HG03025 (cell line): ENCODE measurements around the gene SSMEM1.
"Not testable (repeated sequence)": the region's sequence is repeated elsewhere in the genome, so short reads cannot be mapped to it uniquely, and the experiment has no call there.

Source experiments
- ATAC-seq: cut with Tn5 transposase; IDR thresholded peaks from one replicate; pipeline ENCODE4 v1.9.1; 2021; ENCODE audit warnings: mild to moderate bottlenecking, moderate library complexity; ENCODE audit not compliant: unreplicated experiment, low FRiP score

SSMEM1 gene

DNA sequence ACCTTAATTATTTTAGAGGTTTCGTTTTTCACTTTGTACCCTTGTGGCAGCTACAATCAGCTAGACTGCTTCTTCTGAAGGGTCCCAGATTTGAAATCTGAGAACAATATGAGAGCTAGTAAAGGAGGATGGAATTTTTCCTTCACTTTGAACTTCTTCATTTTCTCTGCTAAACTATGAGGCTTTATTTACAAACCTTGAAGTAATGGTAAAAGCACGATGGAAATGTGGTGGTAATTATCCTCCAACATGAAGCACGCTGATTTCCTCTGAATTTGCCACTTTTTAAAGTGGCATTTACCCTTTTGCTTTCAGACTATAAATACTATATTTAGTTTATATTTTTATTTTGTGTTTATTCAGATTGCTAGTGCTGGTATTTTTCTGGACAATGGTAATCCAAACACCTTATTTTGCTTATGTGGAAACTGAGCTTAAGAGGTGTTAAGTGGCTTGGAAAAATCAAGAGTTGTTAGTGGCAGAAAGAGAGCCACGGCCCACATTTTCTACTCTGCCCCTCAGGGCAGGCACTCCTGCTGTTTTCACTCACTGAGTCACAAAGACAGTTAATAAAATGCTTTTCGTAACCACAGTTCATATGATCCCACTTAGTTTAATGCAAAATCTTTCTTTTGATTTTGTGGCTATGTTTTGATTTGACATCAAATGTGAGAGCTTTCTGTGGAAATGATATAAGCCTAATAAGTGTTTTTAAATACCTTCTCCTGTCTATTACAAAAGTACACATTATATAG is 2.7 kb downstream of the SSMEM1 start:
- no peak for ATAC-seq

DNA sequence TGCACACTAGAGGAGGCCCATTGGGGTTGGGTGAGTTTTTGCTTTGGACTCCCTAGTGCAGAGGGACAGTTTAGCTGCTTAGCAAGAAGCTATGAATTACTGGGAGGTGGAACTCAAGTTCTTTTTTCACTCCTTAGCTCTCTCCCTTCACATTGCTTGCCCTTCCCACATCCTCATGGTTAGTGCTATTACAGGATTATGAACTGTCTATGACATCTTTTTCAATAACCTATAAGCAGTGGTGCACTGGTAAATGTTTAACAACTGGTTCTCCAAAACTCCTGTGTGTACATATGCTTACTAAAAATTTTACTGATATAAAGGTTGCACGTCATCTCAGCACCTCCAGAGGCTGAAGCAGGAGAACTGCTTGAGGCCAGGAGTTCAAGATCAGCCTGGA is 6.2 kb downstream of the SSMEM1 start:
- ATAC-seq = no peak

DNA sequence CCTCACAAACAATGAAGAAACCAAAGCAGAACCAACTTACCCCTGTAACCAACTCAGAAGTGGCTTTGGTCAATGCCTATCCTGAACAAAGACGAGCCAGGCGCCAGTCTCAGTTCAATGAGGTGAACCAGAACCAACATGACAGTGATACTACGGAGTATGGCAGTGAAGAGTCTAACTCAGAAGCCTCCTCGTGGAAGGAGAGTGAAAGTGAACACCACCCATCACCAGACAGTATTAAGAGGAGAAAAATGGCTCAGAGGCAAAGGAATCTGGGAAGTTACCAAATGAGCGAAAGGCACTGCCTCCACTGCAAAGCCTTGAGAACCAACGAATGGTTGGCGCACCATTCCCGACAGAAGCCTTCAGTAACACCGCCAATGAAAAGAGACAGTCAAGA is 8.4 kb downstream of the SSMEM1 start:
- ATAC-seq = no peak

DNA sequence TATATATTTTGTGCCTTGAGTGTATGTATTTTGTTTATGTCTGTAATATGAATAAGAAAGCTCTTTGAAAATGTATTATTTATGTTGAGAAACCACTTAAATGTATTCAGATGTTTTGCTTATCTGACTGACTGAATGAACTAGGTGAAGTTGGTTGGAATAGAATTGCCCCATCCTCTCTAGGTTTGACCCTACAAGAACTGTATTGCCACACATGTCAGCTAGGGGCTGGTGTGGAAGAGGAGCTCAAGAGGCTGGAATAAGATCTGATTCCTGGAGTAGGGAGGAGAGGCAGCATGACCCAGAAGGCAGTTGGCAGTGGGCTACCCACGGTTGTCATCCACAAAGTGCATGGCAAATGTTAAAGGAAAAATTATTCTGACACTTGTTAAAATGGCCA is 9.1 kb downstream of the SSMEM1 start:
- ATAC-seq = no peak

DNA sequence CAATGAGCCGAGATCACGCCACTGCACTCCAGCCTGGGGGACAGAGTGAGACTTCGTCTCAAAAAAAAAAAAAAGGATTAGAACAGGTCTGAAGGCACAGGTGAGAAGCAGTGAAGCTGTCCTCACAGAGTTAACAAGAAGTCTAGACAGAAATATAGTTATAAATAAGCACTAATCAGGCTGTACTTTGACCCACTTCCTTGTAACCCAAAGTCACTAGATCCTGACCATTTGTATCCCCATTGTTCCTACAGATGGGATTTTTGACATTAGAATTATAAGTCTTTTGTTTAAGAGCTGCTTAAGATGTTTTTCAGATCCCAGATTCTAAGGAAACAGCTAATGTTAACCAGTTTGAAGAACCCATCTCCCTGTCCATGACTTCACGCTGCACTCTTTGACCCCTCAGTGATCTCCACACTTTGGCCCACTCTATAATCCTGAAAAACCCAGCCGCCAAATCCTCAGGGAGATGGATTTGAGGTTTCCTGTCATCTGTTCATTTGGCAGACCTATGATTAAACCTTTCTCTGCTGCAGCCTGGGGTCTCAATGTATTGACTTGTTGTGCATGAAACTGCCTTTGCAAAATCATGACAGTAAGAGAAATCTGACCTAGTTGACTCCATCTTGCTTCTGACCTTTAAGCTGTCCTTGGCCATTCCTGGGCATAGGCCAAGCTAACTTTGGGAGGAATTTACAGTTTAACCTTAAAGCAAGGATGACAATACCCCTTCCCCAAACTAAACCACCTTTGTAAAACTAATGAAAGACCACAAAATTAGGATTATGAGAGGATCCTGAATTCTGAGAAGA is 11.4 kb downstream of the SSMEM1 start:
- no peak for ATAC-seq

DNA sequence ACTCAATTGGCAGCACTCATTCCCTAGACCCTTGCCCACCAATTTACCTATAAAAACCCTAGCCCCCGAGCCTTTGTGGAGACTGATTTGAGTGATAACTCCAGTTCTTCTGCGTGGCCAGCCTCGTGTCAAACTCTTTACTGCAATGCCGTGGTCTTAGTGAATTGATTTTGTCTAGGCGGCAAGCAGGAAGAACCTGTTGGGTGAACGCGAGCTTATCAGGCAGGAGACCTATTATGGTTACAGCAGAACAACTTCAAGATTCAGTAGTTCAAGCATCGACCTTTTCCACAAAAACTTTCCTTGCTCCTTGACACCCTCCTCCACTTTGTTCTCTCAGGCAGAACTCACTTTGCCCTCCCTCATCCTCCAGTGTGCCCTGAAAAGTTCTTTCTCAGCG is 12.2 kb downstream of the SSMEM1 start:
- no peak for ATAC-seq

DNA sequence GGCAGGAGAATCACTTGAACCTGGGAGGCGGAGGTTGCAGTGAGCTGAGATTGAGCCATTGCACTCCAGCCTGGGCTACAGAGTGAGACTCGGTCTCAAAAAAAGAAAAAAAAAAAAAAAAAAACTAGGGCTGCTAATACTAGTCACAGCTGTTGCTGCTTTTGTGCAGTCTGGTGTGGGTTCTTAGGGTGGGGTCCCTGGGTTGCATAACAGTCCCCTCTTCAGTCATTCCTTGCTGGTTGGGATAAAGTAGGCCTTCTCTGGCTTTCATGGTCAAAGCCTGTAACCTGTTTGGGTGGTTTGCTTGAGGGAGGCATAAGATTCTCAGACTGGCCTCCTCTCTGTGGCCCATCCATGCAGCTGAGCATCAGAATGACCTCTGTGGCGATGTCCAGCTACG is 14.1 kb downstream of the SSMEM1 start:
- no peak for ATAC-seq

DNA sequence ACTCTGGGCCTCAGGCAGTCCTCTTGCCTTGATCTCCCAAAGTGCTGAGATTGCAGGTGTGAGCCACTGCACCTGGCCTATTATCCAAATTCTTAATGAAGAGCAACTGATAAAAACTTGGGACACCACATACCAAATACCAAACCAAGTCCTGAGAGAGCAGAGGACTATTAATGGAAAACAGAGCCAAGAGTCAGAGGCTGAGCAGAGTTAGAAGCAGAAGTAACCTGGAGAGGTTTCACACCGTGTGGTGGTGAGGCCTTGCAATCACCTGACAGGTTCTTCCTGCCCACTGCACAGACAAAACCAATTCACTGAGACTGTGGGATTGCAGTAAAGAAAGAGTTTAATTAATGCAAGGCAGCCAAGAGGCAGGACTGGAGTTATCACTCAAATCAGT is 16.0 kb downstream of the SSMEM1 start:
- ATAC-seq = no peak

DNA sequence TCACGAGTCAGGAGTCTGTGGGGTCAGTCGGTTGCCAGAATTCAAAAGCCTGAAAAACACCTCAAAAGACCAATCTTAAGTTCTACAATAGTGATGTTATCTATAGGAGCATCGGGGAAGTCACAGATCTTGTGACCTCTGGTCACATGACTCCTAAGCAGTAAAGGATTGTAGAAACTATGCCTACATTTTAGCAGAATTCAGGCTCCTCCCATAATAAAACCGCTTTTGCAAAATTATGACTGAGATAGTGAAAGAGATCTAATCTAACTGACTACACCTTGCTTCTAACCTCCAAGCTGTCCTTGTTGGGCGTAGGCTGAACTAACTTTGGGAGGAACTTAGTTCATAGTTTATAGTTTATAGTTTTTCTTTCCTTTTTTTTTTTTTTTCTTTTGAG is 16.6 kb downstream of the SSMEM1 start:
- no peak for ATAC-seq

DNA sequence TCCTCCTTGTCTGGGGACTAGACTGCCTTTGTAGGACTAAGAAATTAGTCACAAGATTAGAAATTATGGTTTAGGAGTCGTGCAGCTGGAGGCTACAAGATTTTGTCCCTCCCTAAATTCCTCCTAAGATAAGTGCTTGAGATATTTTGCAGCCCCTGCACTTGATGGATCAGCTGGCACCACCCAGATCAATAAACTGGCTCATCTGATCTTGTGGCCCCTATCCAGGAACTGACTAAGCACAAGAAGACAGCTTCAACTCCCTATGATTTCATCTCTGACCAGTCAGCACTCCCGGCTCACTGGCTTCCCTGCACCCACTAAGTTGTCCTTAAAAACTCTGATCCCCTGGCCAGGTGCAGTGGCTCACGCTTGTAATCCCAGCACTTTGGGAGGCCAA is 17.3 kb downstream of the SSMEM1 start:
- ATAC-seq = not testable (repeated sequence)

DNA sequence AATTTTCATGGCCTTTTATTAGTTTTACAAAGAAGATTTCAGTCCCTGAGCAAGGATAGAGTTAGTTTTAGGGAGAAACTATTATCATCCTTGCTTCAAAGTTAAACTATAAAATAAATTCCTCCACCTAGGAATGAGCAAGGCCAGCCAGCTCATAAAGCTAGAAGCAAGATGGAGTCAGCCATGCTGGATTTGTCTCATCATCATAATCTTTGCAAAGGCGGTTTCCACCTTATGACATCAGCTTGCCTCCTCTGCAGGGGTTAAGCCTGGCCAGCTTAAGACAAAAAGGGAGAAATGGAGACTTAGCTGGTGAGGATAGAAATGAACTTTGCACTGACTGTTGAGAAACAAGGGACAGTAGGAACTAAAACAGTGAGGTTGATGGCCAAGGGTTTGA is 18.7 kb downstream of the SSMEM1 start:
- ATAC-seq = no peak

DNA sequence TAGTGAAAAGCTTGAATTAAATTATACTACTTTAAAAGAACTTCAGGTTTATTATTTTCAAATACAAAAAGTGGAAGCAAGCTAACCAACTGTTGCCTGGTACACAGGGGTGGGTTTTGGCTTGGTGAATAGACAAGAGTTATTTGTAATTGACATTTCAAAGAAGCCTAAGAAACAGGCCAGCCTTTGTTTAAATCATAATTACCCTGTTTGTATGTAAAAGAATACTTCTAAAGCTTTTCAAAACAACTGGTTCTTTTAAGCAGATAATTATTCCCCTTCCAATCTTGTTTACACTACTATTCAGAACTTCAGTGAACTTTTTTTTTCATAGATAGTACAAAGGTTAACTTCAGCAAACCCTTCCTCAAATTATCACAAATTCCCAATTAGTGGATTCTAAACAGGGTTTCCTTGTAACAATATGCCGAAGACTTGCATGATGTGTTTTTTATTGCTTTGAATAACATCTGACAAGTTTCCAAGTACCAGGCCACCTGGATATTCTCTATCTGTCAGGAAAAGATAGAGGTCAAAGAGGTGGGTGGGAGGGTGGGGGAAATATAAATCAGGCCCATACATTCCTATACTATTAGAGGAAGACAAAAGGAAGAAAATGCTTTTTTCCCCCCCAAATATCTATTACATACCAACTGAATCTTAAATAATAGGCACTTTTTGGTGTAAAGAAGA is 20.4 kb downstream of the SSMEM1 start:
- ATAC-seq = no peak

DNA sequence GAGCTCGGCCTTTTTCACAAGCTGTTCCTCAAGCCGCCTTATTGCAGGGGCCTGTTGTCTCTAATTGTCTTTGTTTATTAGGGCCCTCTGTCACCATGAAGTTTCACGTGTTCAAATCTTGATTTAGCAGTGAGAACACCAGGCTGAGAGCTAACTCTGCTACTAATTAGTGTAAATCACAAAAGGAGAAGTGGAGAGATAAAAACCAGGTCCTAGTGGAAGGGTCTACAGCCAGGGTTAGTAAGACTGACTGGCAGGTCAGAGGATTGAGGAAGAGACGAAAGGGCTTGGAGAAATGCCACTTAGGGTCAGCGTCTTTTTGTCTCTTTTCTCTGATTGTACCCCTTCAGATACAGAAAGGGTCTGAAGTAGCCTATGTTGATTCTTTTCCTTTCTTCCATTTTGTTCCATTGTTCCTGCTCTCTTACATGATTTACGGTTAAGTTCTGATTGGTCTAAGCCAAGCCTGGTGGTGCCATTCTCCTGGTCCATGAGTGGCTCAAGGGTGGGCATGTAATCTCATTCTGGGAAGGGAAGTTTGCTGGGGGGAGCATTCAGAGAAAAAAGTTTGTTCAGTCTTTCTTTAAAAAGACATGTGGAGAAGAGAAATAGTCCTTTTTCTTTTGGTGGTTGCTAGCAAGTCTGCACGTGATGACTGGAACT is 21.3 kb downstream of the SSMEM1 start:
- ATAC-seq = no peak

DNA sequence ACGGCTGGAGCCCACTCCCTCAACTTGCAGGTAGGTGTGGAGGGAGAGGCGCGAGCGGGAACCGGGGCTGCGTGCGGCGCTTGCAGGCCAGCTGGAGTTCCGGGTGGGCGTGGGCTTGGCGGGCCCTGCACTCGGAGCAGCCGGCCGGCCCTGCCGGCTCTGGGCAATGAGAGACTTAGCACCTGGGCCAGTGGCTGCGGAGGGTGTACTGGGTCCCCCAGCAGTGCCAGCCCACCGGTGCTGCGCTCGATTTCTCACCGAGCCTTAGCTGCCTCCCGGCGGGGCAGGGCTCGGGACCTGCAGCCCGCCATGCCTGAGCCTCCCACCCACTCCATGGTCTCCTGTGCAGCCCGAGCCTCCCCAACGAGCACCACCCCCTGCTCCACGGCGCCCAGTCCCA is 22.3 kb downstream of the SSMEM1 start:
- not testable (repeated sequence) for ATAC-seq

DNA sequence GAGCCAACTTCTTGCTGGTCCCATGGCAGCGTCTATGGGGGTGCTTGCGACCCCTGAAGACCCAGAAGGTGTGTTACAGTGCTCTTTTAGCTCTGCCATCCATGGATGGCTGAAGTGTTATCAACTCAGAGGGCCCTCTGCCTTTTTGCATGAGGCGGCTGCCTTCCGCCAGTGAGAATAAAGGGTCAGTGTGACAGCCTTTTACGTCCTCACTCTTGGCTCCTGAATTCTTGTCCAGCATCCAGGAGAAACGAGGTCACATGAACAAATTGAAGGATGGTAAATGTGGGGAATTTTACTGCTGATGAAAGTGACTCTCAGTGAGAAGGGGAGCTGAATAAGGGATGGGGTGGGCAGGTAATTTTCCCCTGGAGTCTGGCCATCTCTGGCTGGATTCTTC is 24.1 kb downstream of the SSMEM1 start:
- ATAC-seq = no peak

DNA sequence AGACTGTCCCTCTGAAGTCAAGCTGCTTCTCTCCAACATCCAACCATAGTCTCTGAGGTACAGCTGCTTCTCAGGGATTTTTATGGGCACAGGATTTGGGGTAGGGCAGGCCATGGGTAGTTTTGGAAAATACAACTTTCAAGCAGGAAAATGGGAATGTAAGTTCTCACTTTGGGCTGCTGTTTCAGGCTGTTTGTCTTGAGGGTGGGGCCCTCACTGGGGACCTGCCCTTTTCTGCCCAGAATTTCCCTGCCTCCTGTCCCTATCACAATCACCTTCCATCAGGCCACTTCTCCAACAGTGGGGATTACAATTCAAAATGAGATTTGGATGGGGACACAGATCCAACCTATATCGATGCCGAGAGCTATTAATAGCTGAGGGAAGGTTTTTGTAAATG is 24.5 kb downstream of the SSMEM1 start:
- no peak for ATAC-seq

DNA sequence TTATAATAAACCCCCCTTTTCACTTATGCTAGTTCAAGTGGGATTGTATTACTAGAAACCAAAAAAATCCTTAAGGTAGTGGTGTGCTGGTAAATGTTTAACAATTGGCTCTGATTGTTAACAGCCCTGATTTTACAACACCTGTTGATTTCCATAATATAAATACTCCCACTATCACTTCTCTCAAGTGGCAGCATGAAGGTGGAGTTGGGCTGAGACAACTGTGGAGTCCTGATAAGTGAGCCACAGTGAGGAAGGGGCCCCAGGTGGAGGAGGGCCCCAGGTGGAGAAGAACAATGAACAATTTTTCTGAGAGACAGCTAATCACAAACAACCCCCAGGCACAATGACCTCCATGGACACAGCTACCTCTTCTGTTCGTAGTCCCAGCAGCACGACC is 26.4 kb downstream of the SSMEM1 start:
- no peak for ATAC-seq

DNA sequence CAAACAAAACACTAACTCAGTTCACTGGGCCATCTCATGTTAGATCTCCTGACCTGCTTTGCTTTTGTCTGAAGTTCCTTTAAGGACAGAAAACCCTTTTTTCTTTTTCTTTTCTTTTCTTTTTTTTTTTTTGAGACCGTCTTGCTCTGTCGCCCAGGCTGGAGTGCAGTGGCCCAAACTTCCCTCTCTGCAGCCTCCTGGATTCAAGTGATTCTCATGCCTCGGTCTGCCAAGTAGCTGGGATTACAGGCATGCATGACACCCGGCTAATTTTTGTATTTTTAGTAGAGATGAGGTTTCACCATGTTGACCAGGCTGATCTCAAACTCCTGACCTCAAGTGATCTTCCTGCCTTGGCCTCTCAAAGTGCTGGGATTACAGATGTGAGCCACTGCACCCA is 28.7 kb downstream of the SSMEM1 start:
- ATAC-seq = not testable (repeated sequence)

DNA sequence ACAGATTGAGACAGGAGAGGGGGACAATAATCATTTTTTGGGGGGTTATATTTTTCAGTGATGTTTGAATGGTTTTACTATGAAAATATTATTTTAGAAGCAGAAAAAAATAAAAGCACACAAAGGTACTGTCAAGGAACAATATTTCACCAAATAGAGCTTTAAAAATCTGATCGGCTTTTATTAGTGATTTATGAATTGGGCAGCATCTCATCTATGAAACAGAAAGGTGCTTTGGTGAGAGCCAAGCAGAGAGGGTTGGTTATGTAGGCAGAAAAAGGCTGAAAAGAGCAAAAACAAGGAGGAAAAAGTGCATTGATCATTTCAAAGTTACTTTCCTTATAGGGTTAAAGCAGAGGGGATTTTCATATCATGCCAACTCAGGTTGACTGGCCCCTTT is 32.6 kb downstream of the SSMEM1 start:
- ATAC-seq = no peak

DNA sequence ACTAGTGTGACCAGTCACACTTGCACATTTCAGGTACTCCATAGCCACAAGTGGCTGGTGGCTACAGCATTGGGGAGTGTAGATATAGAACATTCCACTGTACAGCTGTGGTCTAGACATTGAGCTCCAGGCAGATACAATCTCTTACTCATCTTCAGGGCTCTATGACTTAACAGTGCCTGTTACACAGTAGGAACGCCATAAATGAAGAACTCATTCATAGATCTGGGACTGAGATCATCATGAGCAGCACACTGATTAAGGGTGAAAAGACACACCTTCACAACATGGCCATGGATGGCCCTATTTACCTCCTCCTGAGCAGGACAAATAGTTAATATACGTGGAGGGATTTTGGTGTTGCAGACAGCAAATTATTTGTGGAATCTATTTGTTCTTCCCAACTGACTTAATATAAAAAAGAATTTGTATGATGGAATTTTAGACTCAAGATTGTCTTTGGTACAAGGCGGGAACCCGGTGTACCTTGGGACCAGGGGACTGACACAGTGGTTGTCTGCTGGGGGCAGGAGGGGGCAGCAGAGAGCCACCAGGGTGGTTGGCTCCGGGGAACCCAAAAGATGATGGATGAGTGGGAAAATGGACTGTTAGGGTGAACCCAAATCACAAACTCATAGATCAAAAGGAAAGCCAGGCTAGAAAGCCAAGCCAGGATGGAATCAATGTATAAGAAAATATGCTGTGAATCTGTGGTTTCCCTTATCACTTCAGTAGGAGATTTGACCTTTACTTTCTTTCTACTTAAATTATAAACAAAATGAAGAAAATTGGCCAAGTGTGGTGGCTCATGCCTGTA is 34.7 kb downstream of the SSMEM1 start:
- ATAC-seq = no peak
